Neural crest cell (in vitro differentiated cells): Measurements from ENCODE around the gene NLRP9. TPM values are rescaled to one million over a fixed set of nuclear protein-coding genes. Genes with fewer than 3 reads are reported as not detected.

ENCODE experiments used
- DNase-seq: peaks from one replicate; pipeline ENCODE4 v3.0.0; 2021; ENCODE audit warnings: low read depth, mixed read lengths, low spot score
- H3K27ac Mint-ChIP-seq: one replicate; pipeline ENCODE4 v1.8.0; 2021; ENCODE audit warnings: mild to moderate bottlenecking, mixed read lengths; ENCODE audit not compliant: unreplicated experiment
- H3K27me3 Mint-ChIP-seq: 2 replicates; pipeline ENCODE4 v1.8.0; 2021; ENCODE audit warnings: low read depth, mild to moderate bottlenecking, mixed read lengths
- H3K36me3 Mint-ChIP-seq: 2 replicates; pipeline ENCODE4 v1.8.0; 2021; ENCODE audit warnings: low read depth, mild to moderate bottlenecking, mixed read lengths
- H3K4me1 Mint-ChIP-seq: 2 replicates; pipeline ENCODE4 v1.8.0; 2021; ENCODE audit warnings: mixed read lengths
- H3K4me3 Mint-ChIP-seq: one replicate; pipeline ENCODE4 v1.8.0; 2021; ENCODE audit warnings: mild to moderate bottlenecking, mixed read lengths
- H3K9me3 Mint-ChIP-seq: 2 replicates; pipeline ENCODE4 v1.8.0; 2021; ENCODE audit warnings: mixed read lengths
- total RNA-seq: library from RNA; stranded (reverse); gene quantifications from 2 replicates; pipeline ENCODE4 v1.2.1, GENCODE V29; 2021
- TF ChIP-seq, protein P1 (sequence below): fragments of 200-600 bp; sonication (generic); conservative IDR thresholded peaks from 2 replicates; pipeline ENCODE4 v1.5.0; 2021; ENCODE audit warnings: antibody characterized with exemption, mild to moderate bottlenecking

The NLRP9 gene
- total RNA-seq, 1 donor from 2014 or later, result not detected

- Mint-ChIP-seq H3K9me3 (no peaks in the 10 kb centered on the region), H3K27ac (no peak overlapping the region), H3K27me3 (peaks cover 5% of the 10 kb centered on the region), H3K36me3 (peaks cover 14% of the 10 kb centered on the region), H3K4me3 (peak overlapping the region; percentile 85), H3K4me1 (peaks cover 27% of the 10 kb centered on the region)
- no peak for DNase-seq
- TF ChIP-seq, protein P1, sequence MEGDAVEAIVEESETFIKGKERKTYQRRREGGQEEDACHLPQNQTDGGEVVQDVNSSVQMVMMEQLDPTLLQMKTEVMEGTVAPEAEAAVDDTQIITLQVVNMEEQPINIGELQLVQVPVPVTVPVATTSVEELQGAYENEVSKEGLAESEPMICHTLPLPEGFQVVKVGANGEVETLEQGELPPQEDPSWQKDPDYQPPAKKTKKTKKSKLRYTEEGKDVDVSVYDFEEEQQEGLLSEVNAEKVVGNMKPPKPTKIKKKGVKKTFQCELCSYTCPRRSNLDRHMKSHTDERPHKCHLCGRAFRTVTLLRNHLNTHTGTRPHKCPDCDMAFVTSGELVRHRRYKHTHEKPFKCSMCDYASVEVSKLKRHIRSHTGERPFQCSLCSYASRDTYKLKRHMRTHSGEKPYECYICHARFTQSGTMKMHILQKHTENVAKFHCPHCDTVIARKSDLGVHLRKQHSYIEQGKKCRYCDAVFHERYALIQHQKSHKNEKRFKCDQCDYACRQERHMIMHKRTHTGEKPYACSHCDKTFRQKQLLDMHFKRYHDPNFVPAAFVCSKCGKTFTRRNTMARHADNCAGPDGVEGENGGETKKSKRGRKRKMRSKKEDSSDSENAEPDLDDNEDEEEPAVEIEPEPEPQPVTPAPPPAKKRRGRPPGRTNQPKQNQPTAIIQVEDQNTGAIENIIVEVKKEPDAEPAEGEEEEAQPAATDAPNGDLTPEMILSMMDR, result no peak
Measured at GRCh38 chr19:55670280-55671053, 67.7 kb downstream of the NLRP9 start.

GRCh38 chr19:55669418-55670279, 68.6 kb downstream of the NLRP9 start:
- DNase-seq, result no peak
- Mint-ChIP-seq H3K27me3 (peaks cover 3% of the 10 kb centered on the region), H3K9me3 (no peaks in the 10 kb centered on the region), H3K4me1 (peaks cover 25% of the 10 kb centered on the region), H3K4me3 (no peak overlapping the region), H3K36me3 (peaks cover 13% of the 10 kb centered on the region), H3K27ac (no peak overlapping the region)
- TF ChIP-seq, protein P1, result no peak

GRCh38 chr19:55668603-55669348, 69.4 kb downstream of the NLRP9 start:
- peaks cover 20% of the 10 kb centered on the region for H3K4me1 Mint-ChIP-seq
- no peak overlapping the region for H3K4me3 Mint-ChIP-seq
- H3K27me3 Mint-ChIP-seq, result peaks cover 3% of the 10 kb centered on the region
- no peaks in the 10 kb centered on the region for H3K9me3 Mint-ChIP-seq
- H3K36me3 Mint-ChIP-seq, result peaks cover 12% of the 10 kb centered on the region
- TF ChIP-seq, protein P1, result no peak
- H3K27ac Mint-ChIP-seq, result no peak overlapping the region
- DNase-seq, result no peak

DNA sequence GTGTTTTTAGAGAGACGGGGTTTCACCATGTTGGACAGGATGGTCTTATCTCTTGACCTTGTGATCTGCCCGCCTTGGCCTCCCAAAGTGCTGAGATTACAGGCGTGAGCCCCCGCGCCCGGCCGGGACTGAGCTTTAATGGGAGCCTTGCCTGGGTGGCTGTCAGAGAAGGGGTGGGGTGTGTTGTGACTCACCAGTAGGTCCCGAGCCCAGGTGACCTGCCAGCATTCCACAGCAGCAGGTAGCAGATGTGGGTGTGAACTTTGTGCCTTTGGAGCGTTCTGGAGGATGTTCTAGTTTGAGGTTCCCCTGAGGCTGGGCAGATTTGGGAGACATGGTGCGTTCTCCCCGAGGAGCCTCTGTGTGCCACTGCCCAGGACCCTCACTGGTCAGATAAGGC, 70.2 kb downstream of the NLRP9 start:
- TF ChIP-seq, protein P1, result no peak
- no peak for DNase-seq
- H3K4me1 Mint-ChIP-seq, result peaks cover 13% of the 10 kb centered on the region
- peaks cover 3% of the 10 kb centered on the region for H3K27me3 Mint-ChIP-seq
- no peak overlapping the region for H3K27ac Mint-ChIP-seq
- no peak overlapping the region for H3K4me3 Mint-ChIP-seq
- peaks cover 14% of the 10 kb centered on the region for H3K36me3 Mint-ChIP-seq
- H3K9me3 Mint-ChIP-seq, result no peaks in the 10 kb centered on the region

GRCh38 chr19:55667511-55667910, 70.7 kb downstream of the NLRP9 start:
- Mint-ChIP-seq H3K27me3 (peaks cover 3% of the 10 kb centered on the region), H3K36me3 (peaks cover 18% of the 10 kb centered on the region), H3K9me3 (no peaks in the 10 kb centered on the region), H3K4me1 (peaks cover 13% of the 10 kb centered on the region), H3K4me3 (no peak overlapping the region), H3K27ac (no peak overlapping the region)
- TF ChIP-seq, protein P1, result no peak
- no peak for DNase-seq
